ENCODE measurements around the gene TSPAN33. TPM values are rescaled to one million over a fixed set of nuclear protein-coding genes. Genes with fewer than 3 reads are reported as not detected.
"Not testable (repeated sequence)": the region's sequence is repeated elsewhere in the genome, so short reads cannot be mapped to it uniquely, and the experiment has no call there.

Gene TSPAN33
- total and polyA plus RNA-seq, 2 donors from 2014 or later = 54.9 to 316 TPM

DNA sequence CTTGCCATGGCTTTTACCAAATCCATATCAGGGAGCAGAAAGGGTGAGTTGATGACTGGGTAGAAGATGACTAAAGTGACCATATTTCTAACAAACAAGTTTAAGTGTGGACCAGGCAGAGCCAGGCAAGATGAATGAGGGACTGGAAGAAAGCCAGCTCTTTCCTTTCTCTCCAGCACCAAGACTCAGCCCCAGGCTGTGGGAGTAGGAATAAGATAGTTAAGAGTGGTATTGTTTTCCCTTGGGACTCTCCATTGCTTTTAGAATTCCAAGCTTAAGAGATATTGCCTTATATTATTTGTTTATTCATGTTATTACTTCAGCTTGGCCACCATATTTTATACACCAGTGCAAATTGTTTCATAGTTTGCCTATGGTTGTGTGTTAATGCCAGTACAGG is 28.8 kb upstream of the TSPAN33 start:
- no peaks in the 10 kb centered on the region for H3K36me3 ChIP-seq (ENCODE audit: control insufficient read depth in 2 of 3, insufficient read depth in 3 of 3, low read length in 3 of 3)
- FAIRE-seq = no peak
- H3K27ac ChIP-seq (ENCODE audit: low read depth in 2 of 2, low read length in 2 of 2) = no peak overlapping the region
- no peaks in the 10 kb centered on the region for H3K27me3 ChIP-seq (ENCODE audit: control insufficient read depth, insufficient read depth, low read length)
- DNase-seq = no peak
- H3K4me1 ChIP-seq (ENCODE audit: control insufficient read depth in 2 of 3, insufficient read depth in 2 of 3, low read depth in 1 of 3, low read length in 3 of 3) = peaks cover 0 to 3% (median 0%) of the 10 kb centered on the region in 3 donors
- no peak overlapping the region for H3K9ac ChIP-seq (ENCODE audit: low read length in 3 of 3)
- TF ChIP-seq CTCF (IDR thresholded peaks at IDR 0.05; ENCODE audit: borderline replicate concordance, extremely low read depth, insufficient read depth) = no peak
- intact Hi-C loops (cut with DNase I) = no loop called here
- H3K9me3 ChIP-seq (ENCODE audit: control insufficient read depth in 2 of 3, insufficient read depth in 1 of 3, low read length in 3 of 3) = peaks cover 0 to 7% (median 2%) of the 10 kb centered on the region in 3 donors
- H3K4me3 ChIP-seq (ENCODE audit: low read length in 3 of 3) = no peak overlapping the region

DNA sequence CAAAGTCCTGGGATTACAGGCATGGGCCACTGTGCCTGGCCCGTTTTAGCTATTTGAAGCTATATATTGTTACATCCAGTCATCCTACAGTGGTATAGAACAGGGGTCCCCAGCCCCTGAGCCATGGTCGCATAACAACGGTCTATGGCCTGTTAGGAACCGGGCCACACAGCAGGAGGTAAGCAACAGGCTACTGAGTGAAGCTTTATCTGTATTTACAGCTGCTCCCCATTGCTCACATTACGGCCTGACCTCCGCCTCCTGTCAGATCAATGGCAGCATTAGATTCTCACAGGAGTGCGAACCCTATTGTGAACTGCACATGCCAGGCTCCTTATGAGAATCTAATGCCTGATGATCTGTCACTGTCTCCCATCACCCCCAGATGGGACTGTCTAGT is 26.3 kb upstream of the TSPAN33 start:
- TF ChIP-seq CTCF (IDR thresholded peaks at IDR 0.05; ENCODE audit: borderline replicate concordance, extremely low read depth, insufficient read depth) = no peak
- FAIRE-seq = no peak
- H3K36me3 ChIP-seq (ENCODE audit: control insufficient read depth in 2 of 3, insufficient read depth in 3 of 3, low read length in 3 of 3) = no peaks in the 10 kb centered on the region
- H3K27ac ChIP-seq (ENCODE audit: low read depth in 2 of 2, low read length in 2 of 2) = no peak overlapping the region
- no peak overlapping the region for H3K4me3 ChIP-seq (ENCODE audit: low read length in 3 of 3)
- H3K9ac ChIP-seq (ENCODE audit: low read length in 3 of 3) = no peak overlapping the region
- peaks cover 0 to 7% (median 0%) of the 10 kb centered on the region in 3 donors for H3K4me1 ChIP-seq (ENCODE audit: control insufficient read depth in 2 of 3, insufficient read depth in 2 of 3, low read depth in 1 of 3, low read length in 3 of 3)
- intact Hi-C loops (cut with DNase I) = no loop called here
- no peaks in the 10 kb centered on the region for H3K27me3 ChIP-seq (ENCODE audit: control insufficient read depth, insufficient read depth, low read length)
- no peak for DNase-seq
- peaks cover 0 to 17% (median 2%) of the 10 kb centered on the region in 3 donors for H3K9me3 ChIP-seq (ENCODE audit: control insufficient read depth in 2 of 3, insufficient read depth in 1 of 3, low read length in 3 of 3)

DNA sequence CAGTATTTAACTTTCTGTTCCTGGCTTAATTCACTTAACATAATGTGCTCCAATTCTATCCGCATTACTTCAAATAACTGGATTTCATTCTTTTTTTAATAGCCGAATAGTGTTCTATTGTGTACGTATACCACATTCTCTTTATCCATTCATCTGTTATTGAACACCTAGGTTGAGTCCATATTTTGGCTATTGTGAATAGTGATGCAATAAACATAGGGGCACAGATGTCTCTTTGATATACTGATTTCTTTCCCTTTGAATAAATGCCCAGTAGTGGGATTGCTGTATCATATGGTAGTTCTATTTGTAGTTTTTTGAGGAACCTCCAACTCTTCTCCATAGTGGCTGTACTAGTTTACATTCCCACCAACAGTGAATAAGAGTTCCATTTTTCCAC is 25.5 kb upstream of the TSPAN33 start:
- Histone ChIP-seq H3K36me3 (ENCODE audit: control insufficient read depth in 2 of 3, insufficient read depth in 3 of 3, low read length in 3 of 3) (no peaks in the 10 kb centered on the region), H3K27ac (ENCODE audit: low read depth in 2 of 2, low read length in 2 of 2) (no peak overlapping the region), H3K27me3 (ENCODE audit: control insufficient read depth, insufficient read depth, low read length) (no peaks in the 10 kb centered on the region), H3K4me3 (ENCODE audit: low read length in 3 of 3) (no peak overlapping the region), H3K9ac (ENCODE audit: low read length in 3 of 3) (no peak overlapping the region), H3K4me1 (ENCODE audit: control insufficient read depth in 2 of 3, insufficient read depth in 2 of 3, low read depth in 1 of 3, low read length in 3 of 3) (peaks cover 0 to 7% (median 0%) of the 10 kb centered on the region in 3 donors), H3K9me3 (ENCODE audit: control insufficient read depth in 2 of 3, insufficient read depth in 1 of 3, low read length in 3 of 3) (peaks cover 0 to 17% (median 2%) of the 10 kb centered on the region in 3 donors)
- intact Hi-C loops (cut with DNase I) = no loop called here
- DNase-seq = no peak
- no peak for TF ChIP-seq CTCF (IDR thresholded peaks at IDR 0.05; ENCODE audit: borderline replicate concordance, extremely low read depth, insufficient read depth)
- no peak for FAIRE-seq

GRCh38 chr7:129121501-129122077 is 22.9 kb upstream of the TSPAN33 start:
- H3K9ac ChIP-seq (ENCODE audit: low read length in 3 of 3); H3K4me1 ChIP-seq (ENCODE audit: control insufficient read depth in 2 of 3, insufficient read depth in 2 of 3, low read depth in 1 of 3, low read length in 3 of 3); H3K27me3 ChIP-seq (ENCODE audit: control insufficient read depth, insufficient read depth, low read length); H3K27ac ChIP-seq (ENCODE audit: low read depth in 2 of 2, low read length in 2 of 2); H3K36me3 ChIP-seq (ENCODE audit: control insufficient read depth in 2 of 3, insufficient read depth in 3 of 3, low read length in 3 of 3); intact Hi-C loops (cut with DNase I); H3K4me3 ChIP-seq (ENCODE audit: low read length in 3 of 3); FAIRE-seq; DNase-seq: not testable (repeated sequence)
- H3K9me3 ChIP-seq (ENCODE audit: control insufficient read depth in 2 of 3, insufficient read depth in 1 of 3, low read length in 3 of 3) = peaks cover 0 to 10% (median 0%) of the 10 kb centered on the region in 3 donors
